SU-DHL-6 (cell line): ENCODE results near the gene SPNS2.

Experiments
- H2AFZ ChIP-seq: fragments of 200-600 bp; sonication (generic); 2 replicates; pipeline ENCODE4 v1.6.1; 2014; ENCODE audit warnings: low read depth, mild to moderate bottlenecking, moderate library complexity, mixed read lengths, antibody characterized with exemption, low read length; ENCODE audit not compliant: severe bottlenecking
- H3F3A ChIP-seq: fragments of 200-600 bp; shearing (Covaris generic); 2 replicates; pipeline ENCODE4 v1.6.0; 2016; ENCODE audit warnings: antibody characterized with exemption, mild to moderate bottlenecking; ENCODE audit not compliant: insufficient read depth
- H3K27ac ChIP-seq: fragments of 200-600 bp; sonication (generic); 2 replicates; pipeline ENCODE4 v1.5.1; 2016; ENCODE audit warnings: low read depth, mild to moderate bottlenecking, low read length, moderate library complexity, mixed read lengths
- H3K27me3 ChIP-seq: fragments of 200-600 bp; sonication (generic), shearing (Covaris generic); 2 replicates; pipeline ENCODE4 v1.6.0; 2014; ENCODE audit warnings: mild to moderate bottlenecking, low read length
- H3K36me3 ChIP-seq: fragments of 200-600 bp; sonication (generic); 2 replicates; pipeline ENCODE4 v1.6.1; 2014; ENCODE audit warnings: mild to moderate bottlenecking, low read length, mixed read lengths
- H3K4me2 ChIP-seq: fragments of 300-600, 200-600 bp; shearing (Covaris generic), sonication (generic); 2 replicates; pipeline ENCODE4 v1.6.0; 2014; ENCODE audit warnings: low read length, low read depth, mild to moderate bottlenecking; ENCODE audit not compliant: poor library complexity, severe bottlenecking
- H3K4me3 ChIP-seq: fragments of 200-600 bp; sonication (generic); 2 replicates; pipeline ENCODE4 v1.5.1; 2014; ENCODE audit warnings: antibody characterized with exemption, low read length, mild to moderate bottlenecking, mixed read lengths; ENCODE audit not compliant: insufficient read depth, poor library complexity, severe bottlenecking
- H3K79me2 ChIP-seq: fragments of 200-600 bp; sonication (generic); 2 replicates; pipeline ENCODE4 v1.6.1; 2014; ENCODE audit warnings: mild to moderate bottlenecking, low read length, moderate library complexity; ENCODE audit not compliant: insufficient read depth
- H3K9ac ChIP-seq: fragments of 200-600 bp; sonication (generic); 2 replicates; pipeline ENCODE4 v1.7.0; 2014; ENCODE audit warnings: mild to moderate bottlenecking, low read length
- H3K9me2 ChIP-seq: fragments of 200-600 bp; sonication (generic); replicated peaks from 2 replicates; pipeline ENCODE4 v1.6.1; 2014; ENCODE audit warnings: low read length; ENCODE audit not compliant: insufficient read depth
- H3K9me3 ChIP-seq: fragments of 200-600 bp; sonication (generic); 2 replicates; pipeline ENCODE4 v1.6.1; 2014; ENCODE audit warnings: low read length, mixed read lengths; ENCODE audit not compliant: insufficient read depth
- H4K20me1 ChIP-seq: fragments of 200-600 bp; sonication (generic); 2 replicates; pipeline ENCODE4 v1.6.1; 2014; ENCODE audit warnings: low read depth, mild to moderate bottlenecking, antibody characterized with exemption, low read length, moderate library complexity, mixed read lengths
- CTCF ChIP-seq: fragments of 200-600 bp; sonication (generic); IDR thresholded peaks from one replicate; pipeline ENCODE4 v1.5.1; 2017; ENCODE audit warnings: antibody characterized with exemption, mild to moderate bottlenecking, low read length, moderate library complexity; ENCODE audit not compliant: insufficient read depth, poor library complexity, severe bottlenecking
- EZH2phosphoT487 ChIP-seq: fragments of 200-600 bp; sonication (generic), shearing (Covaris generic); conservative IDR thresholded peaks from 2 replicates; pipeline ENCODE4 v1.6.1; 2018; ENCODE audit warnings: mild to moderate bottlenecking, antibody characterized with exemption, low read length, moderate library complexity, mixed read lengths

Gene SPNS2

DNA sequence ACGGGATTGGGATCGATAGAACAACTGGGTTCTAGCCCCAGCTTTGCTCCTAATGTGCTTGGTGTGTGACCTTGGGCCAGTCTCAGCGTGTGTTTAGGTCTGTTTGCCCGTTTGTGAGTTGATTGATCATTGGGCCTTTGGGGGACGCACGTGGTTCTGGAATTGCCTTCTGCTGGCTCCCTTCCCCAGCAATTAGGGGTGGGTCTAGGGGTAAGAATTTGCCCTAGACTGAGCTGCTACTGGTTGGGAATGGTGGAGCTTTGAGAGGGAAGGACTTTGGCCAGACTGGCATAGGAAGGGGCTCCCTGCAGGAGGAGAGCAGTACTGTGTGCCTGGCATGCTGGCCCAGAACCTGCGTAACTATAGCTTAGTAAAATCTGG, 1.5 kb downstream of the SPNS2 start:
- Histone ChIP-seq H2AFZ (no peak overlapping the region), H3K9me3 (no peaks in the 10 kb centered on the region), H3F3A (no peaks in the 10 kb centered on the region), H3K9ac (no peak overlapping the region), H3K4me3 (no peak overlapping the region), H3K36me3 (no peaks in the 10 kb centered on the region), H4K20me1 (no peaks in the 10 kb centered on the region), H3K27me3 (0 out of 2 replicates have a peak, but pooled peaks cover 5% of the 10 kb centered on the region), H3K4me2 (peak overlapping the region; percentile 59), H3K9me2 (no peaks in the 10 kb centered on the region), H3K79me2 (no peaks in the 10 kb centered on the region), H3K27ac (no peak overlapping the region)
- TF ChIP-seq EZH2phosphoT487 (no peak), CTCF (no peak)

DNA sequence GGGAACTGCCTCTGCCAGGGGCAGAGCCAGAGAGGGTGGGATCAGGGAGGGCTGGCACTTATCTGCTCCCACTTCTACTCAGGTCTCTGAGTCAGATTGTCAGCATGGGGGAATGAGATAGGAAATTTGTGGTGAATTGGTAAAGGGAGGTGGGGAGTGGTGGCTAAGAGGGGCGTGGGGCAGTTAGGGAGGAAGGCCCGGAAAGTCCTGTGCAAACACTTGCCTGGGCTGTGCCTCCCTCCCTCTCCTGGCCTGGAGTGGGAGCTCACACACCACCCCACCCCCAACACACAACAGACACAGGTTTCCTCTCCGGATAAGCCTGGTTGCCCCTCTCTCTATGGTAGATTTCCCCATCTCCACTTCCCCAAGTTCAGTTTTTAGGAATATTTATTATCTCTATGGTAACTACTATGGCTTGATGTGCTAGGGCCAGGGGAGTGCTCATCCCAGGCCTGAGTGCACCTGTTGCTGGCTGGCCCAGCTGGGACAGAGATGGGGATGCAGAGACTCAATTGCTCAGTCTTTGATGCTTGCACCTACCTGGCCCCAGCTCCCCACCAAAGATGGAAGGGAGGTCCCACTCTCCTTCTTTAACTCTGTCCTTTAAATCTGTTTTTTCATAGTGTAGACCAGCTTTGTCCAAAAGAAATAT, 2.7 kb downstream of the SPNS2 start:
- Histone ChIP-seq H3K27me3 (0 out of 2 replicates have a peak, but pooled peaks cover 5% of the 10 kb centered on the region), H3K9ac (no peak overlapping the region), H3K27ac (no peak overlapping the region), H2AFZ (no peak overlapping the region), H3K79me2 (no peaks in the 10 kb centered on the region), H4K20me1 (no peaks in the 10 kb centered on the region), H3K36me3 (no peaks in the 10 kb centered on the region), H3K4me3 (no peak overlapping the region), H3K9me2 (no peaks in the 10 kb centered on the region), H3K4me2 (no peak overlapping the region), H3F3A (no peaks in the 10 kb centered on the region), H3K9me3 (no peaks in the 10 kb centered on the region)
- TF ChIP-seq CTCF (no peak), EZH2phosphoT487 (no peak)

- Histone ChIP-seq H2AFZ (no peak overlapping the region), H3K9ac (no peak overlapping the region), H3K4me2 (no peak overlapping the region), H3K9me3 (no peaks in the 10 kb centered on the region), H3K4me3 (no peak overlapping the region), H3K27ac (no peak overlapping the region), H3K79me2 (no peaks in the 10 kb centered on the region), H3K27me3 (0 out of 2 replicates have a peak, but pooled peaks cover 5% of the 10 kb centered on the region), H4K20me1 (no peaks in the 10 kb centered on the region), H3F3A (no peaks in the 10 kb centered on the region), H3K9me2 (no peaks in the 10 kb centered on the region), H3K36me3 (no peaks in the 10 kb centered on the region)
- TF ChIP-seq CTCF (no peak), EZH2phosphoT487 (no peak)
Observed at GRCh38 chr17:4502466-4503154, 3.9 kb downstream of the SPNS2 start.
